SH-SY5Y (cell line): ENCODE results near the gene APOBEC3C.

Experiments
- GATA2 ChIP-seq: IDR thresholded peaks from 2 replicates; pipeline ENCODE4 v1.6.1; 2011; ENCODE audit warnings: mild to moderate bottlenecking, low read depth, low read length
- GATA3 ChIP-seq: IDR thresholded peaks from 2 replicates; pipeline ENCODE4 v1.6.1; 2011; ENCODE audit warnings: low read depth, mild to moderate bottlenecking, low read length, moderate library complexity

The APOBEC3C gene

GRCh38 chr22:38974170-38974825 lies 39.8 kb upstream of the APOBEC3C start:
- TF ChIP-seq GATA2 (no peak), GATA3 (no peak)

DNA sequence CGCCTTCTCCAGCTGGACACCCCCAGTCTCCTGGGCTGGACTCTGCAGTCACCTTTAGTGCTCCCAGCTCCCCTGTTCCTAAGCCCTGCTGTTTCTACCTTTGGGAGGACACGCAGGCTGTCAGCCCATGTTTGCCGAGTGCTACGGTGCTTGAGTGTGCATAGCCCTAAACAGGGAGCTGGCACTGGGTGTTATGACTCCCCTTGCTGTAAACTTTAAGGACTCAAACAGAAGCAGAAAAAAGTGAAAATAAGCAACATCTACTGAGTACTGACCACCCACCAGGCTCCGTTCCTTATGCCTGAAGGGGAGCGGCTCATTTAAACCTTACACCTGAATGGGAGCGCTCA lies 39.3 kb upstream of the APOBEC3C start:
- no peak for TF ChIP-seq GATA2
- TF ChIP-seq GATA3 = no peak

- TF ChIP-seq GATA2 = no peak
- no peak for TF ChIP-seq GATA3
These were observed 32.8 kb upstream of the APOBEC3C start for GRCh38 chr22:38981005-38981991.

DNA sequence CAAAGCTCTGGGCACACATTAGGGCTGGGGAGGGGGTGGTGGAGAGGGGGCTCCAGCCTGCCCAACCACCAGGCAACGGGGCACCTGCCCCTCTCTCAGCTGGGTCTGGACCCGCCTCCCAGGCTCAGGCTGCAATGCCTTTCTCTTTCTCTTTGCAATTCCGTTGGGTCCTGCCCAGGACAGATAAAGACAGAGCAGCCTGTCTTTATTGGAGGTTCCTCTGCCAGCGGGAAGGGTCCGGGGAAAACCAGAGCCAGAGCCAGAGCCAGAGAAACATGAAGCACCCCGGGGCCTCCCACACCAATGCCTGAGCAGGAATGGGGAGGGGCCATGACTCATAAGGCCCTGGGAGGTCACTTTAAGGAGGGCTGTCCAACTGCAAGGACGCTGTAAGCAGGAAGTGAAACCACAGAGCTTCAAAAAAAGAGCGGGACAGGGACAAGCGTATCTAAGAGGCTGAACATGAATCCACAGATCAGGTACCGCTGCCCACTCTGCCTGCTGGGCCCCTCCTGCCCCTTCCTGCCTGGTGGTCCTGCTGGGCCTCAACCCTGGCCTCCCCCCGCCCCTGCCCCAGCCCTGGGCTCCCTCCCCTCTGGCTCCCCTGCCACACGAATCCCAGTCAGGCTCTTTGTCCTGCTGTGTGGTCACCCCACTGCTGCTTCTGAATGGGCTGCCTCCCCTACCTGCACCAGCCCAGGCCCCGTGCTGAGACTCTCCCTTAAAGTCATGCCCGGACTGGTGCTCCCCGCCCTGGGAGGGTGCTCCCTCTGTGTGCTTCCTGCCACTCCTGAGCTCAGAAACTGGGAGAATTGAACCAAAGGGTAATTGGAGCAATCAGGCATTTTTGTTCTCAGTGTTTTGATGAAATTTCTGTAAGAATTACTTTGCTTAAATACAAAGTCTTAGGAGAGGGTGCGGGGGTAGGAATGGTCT lies 31.8 kb upstream of the APOBEC3C start, which contains the start of gene APOBEC3B:
TSS of gene APOBEC3B (plus strand) at position 356 of the 936 bp plus-strand sequence. CDS start at position 463, 107 bp downstream.
- TF ChIP-seq GATA3 (no peak), GATA2 (no peak)

- TF ChIP-seq GATA3 (no peak), GATA2 (no peak)
These were observed 29.8 kb upstream of the APOBEC3C start for GRCh38 chr22:38984224-38984623.

DNA sequence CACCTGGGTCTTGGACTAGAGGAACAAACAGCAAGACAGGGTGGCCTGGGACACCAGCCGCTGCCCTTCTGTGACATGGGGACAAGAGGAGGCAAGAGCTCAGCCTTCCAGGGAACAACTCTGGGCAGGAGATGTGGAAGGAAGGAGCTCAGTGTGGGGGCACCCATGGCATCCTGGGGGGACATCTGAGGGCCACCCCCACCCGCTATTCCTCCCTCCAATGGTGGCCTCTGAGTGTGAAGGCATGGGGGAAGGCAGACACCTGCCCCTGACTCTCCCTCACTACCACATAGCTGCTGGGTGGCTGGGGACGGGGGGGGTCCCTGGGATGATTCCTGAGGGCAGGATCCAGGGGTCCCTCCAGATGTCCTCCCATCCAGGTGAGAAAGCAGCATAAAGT lies 27.4 kb upstream of the APOBEC3C start:
- no peak for TF ChIP-seq GATA3
- no peak for TF ChIP-seq GATA2

DNA sequence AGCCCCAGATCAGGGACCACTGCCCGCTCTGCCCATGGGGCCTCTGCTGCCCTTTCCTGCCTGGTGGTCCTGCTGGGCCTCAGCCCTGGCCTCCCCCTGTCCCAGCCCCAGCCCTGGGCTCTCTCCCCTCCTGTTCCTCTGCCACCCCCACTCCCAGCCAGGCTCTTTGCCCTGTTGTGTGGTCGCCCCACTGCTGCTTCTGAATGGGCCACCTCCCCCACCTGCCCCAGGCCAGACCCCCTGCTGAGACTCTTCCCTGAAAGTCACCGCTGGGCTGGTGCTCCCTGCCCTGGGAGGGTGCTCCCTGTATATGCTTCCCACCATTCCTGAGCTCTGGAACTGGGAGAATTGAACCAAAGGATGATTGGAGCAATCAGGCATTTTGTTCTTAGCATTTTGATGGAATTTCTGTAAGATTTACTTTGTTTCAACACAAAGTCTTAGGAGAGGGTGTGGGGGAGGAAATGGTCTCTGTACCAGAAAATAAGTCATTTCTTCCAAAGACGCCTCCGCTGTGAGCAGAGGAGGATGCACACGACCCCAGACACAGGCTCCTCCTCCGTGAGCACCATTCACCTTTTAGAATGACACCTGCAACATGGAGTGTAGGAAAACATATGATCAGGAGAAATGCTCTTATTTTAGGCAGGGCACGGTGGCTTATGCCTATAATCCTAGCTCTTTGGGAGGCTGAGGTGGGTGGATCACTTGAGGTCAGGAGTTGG lies 26.7 kb upstream of the APOBEC3C start:
- TF ChIP-seq GATA3 = no peak
- TF ChIP-seq GATA2 = no peak

DNA sequence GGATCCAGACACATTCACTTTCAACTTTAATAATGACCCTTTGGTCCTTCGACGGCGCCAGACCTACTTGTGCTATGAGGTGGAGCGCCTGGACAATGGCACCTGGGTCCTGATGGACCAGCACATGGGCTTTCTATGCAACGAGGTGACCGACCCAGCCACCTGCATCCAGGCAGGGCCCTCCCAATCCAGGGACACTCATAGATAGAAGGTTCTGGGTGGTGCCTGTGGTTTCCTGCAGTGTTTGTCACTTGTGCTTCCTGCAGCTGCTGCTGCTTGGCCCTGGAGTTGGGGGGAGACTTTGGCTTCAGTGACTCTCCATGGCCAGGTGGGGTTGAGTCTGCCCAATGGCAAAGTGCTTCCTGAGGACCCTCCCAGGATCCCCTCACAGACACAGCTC lies 24.6 kb upstream of the APOBEC3C start:
- no peak for TF ChIP-seq GATA2
- no peak for TF ChIP-seq GATA3

DNA sequence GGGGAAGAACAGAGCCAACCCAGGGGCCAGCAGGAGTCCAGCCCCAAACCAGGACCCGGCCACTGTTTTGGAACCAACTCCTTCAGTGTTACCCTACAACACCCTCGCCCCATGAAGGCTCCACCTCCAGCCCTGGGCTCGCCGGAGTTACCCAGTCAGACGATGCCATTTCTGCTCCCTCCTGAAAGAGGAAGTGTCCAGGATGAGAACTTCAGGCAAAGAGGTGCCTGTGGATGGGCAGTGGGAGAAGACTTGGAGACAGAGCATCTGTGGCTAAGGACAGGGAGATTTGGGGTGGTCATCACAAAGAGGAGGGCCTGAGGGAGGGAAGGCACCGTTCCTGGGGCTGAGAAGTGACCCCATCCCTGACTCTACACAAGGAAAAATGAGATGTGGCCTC lies 18.0 kb upstream of the APOBEC3C start:
- TF ChIP-seq GATA3 = no peak
- TF ChIP-seq GATA2 = no peak

DNA sequence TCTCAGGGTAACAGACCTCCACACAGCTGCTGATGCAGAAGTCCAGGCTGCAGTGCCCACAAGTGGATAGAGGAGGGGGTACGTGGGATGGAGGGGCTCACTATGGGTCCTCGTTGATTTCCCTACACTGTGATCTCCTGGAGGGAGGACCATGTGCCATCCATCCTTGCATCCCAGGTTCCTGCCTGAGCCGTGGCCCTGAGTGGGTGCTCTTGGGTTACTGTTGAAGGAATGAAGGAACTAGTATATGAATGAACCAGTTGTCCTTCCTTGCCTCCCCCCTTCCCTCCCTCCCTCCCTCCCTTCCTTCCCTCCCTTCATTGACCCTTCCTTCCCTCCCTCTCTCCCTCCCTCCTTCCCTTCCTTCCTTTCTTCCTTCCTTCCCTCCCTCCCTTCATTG lies 16.5 kb upstream of the APOBEC3C start:
- TF ChIP-seq GATA2 (no peak), GATA3 (no peak)

DNA sequence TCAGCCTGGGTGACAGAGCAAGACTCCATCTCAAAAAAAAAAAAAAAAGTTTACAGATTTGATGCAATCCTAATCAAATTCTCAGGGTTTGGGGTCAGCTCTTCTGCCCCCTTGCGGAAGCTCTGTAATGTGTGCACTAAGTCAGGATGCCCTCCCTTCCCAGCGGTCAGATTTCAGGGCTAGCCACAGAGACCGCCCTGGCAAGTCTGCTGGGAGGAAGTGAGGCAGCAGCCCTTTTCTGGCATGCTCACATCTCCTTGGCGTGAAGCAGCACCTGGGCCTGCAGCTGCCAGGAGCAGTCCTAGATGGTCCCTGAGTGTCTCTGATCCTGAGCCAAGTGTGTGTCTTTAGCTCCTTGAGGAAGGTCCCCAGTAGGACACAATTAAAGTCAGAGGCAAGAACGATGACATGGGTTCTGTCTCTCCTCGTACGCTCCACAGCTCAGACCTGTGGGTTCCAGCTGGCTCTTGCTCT lies 10.9 kb upstream of the APOBEC3C start:
- TF ChIP-seq GATA2 (no peak), GATA3 (no peak)

- TF ChIP-seq GATA2 (no peak), GATA3 (no peak)
These were observed 6.9 kb upstream of the APOBEC3C start for GRCh38 chr22:39007177-39007576.

- no peak for TF ChIP-seq GATA3
These were observed 3.1 kb upstream of the APOBEC3C start for GRCh38 chr22:39010946-39011345.
